ENCODE results near the gene HS6ST2. TPM values are rescaled to one million over a fixed set of nuclear protein-coding genes. Genes with fewer than 3 reads are reported as not detected.

HS6ST2 gene
- total RNA-seq, 2 donors from 2014 or later = 0.12 to 0.19 TPM

- ATAC-seq (replicated peaks in 1 of 2) = no peak
- Mint-ChIP-seq H3K36me3 (ENCODE audit: insufficient read depth in 2 of 2) (no peaks in the 10 kb centered on the region), H3K4me3 (no peak overlapping the region)
Observed at GRCh38 chrX:132791714-132792113, 166.7 kb downstream of the HS6ST2 start.

GRCh38 chrX:132790329-132790728 is 168.1 kb downstream of the HS6ST2 start:
- H3K27ac Mint-ChIP-seq = no peak overlapping the region
- H3K36me3 Mint-ChIP-seq (ENCODE audit: insufficient read depth in 2 of 2) = no peaks in the 10 kb centered on the region
- DNase-seq (no peak), ATAC-seq (replicated peaks in 1 of 2) (no peak)
- H3K4me3 Mint-ChIP-seq = no peak overlapping the region
- peaks cover 30% of the 10 kb centered on the region for H3K27me3 Mint-ChIP-seq (ENCODE audit: low read depth)
- peaks cover 0 to 2% of the 10 kb centered on the region in 2 donors for H3K9me3 Mint-ChIP-seq
- H3K4me1 Mint-ChIP-seq (ENCODE audit: low read depth) = peaks cover 6% of the 10 kb centered on the region

More at GRCh38 chrX:132791714-132792113, 166.7 kb downstream of the HS6ST2 start:
- H3K27me3 Mint-ChIP-seq (ENCODE audit: low read depth) = peaks cover 30% of the 10 kb centered on the region
- DNase-seq = no peak
- H3K9me3 Mint-ChIP-seq = peaks cover 0 to 2% of the 10 kb centered on the region in 2 donors
- H3K4me1 Mint-ChIP-seq (ENCODE audit: low read depth) = no peaks in the 10 kb centered on the region
- H3K27ac Mint-ChIP-seq = no peak overlapping the region

GRCh38 chrX:132786217-132786616 is 172.2 kb downstream of the HS6ST2 start:
- no peak overlapping the region for H3K4me3 Mint-ChIP-seq
- DNase-seq (no peak), ATAC-seq (replicated peaks in 1 of 2) (peak; percentile 11 to 28)
- no peak overlapping the region for H3K27ac Mint-ChIP-seq
- peaks cover 6% of the 10 kb centered on the region for H3K4me1 Mint-ChIP-seq (ENCODE audit: low read depth)
- peaks cover 36% of the 10 kb centered on the region for H3K27me3 Mint-ChIP-seq (ENCODE audit: low read depth)
- no peaks in the 10 kb centered on the region for H3K36me3 Mint-ChIP-seq (ENCODE audit: insufficient read depth in 2 of 2)
- peaks cover 0 to 2% of the 10 kb centered on the region in 2 donors for H3K9me3 Mint-ChIP-seq

GRCh38 chrX:132778917-132779316 is 179.5 kb downstream of the HS6ST2 start:
- Mint-ChIP-seq H3K9me3 (no peaks in the 10 kb centered on the region), H3K4me3 (no peak overlapping the region), H3K27me3 (ENCODE audit: low read depth) (peaks cover 22% of the 10 kb centered on the region), H3K36me3 (ENCODE audit: insufficient read depth in 2 of 2) (no peaks in the 10 kb centered on the region), H3K4me1 (ENCODE audit: low read depth) (peaks cover 23% of the 10 kb centered on the region), H3K27ac (no peak overlapping the region)
- DNase-seq (no peak), ATAC-seq (replicated peaks in 1 of 2) (no peak)

GRCh38 chrX:132776486-132777210 is 181.8 kb downstream of the HS6ST2 start:
- peaks cover 29% of the 10 kb centered on the region for H3K27me3 Mint-ChIP-seq (ENCODE audit: low read depth)
- no peak overlapping the region for H3K27ac Mint-ChIP-seq
- DNase-seq (peak in 1 of 2 donors; percentile 2), ATAC-seq (replicated peaks in 1 of 2) (no peak)
- peaks cover 23% of the 10 kb centered on the region for H3K4me1 Mint-ChIP-seq (ENCODE audit: low read depth)
- H3K36me3 Mint-ChIP-seq (ENCODE audit: insufficient read depth in 2 of 2) = no peaks in the 10 kb centered on the region
- H3K9me3 Mint-ChIP-seq = no peaks in the 10 kb centered on the region
- H3K4me3 Mint-ChIP-seq = peak overlapping the region in 1 of 2 donors; percentile 3

- DNase-seq (peak; percentile 19 to 29), ATAC-seq (replicated peaks in 1 of 2) (peak; percentile 92 to 95)
- Mint-ChIP-seq H3K27ac (peak overlapping the region; percentile 1), H3K36me3 (ENCODE audit: insufficient read depth in 2 of 2) (no peaks in the 10 kb centered on the region), H3K9me3 (no peaks in the 10 kb centered on the region), H3K4me3 (peak overlapping the region; percentile 50 to 65), H3K27me3 (ENCODE audit: low read depth) (peaks cover 31% of the 10 kb centered on the region), H3K4me1 (ENCODE audit: low read depth) (peaks cover 23% of the 10 kb centered on the region)
Observed at GRCh38 chrX:132775263-132775823, 183.1 kb downstream of the HS6ST2 start.

- no peak for ATAC-seq (replicated peaks in 1 of 2)
- peaks cover 23% of the 10 kb centered on the region for H3K4me1 Mint-ChIP-seq (ENCODE audit: low read depth)
- H3K4me3 Mint-ChIP-seq = no peak overlapping the region
- H3K27ac Mint-ChIP-seq = no peak overlapping the region
- H3K27me3 Mint-ChIP-seq (ENCODE audit: low read depth) = peaks cover 38% of the 10 kb centered on the region
- DNase-seq = no peak
- H3K9me3 Mint-ChIP-seq = no peaks in the 10 kb centered on the region
- H3K36me3 Mint-ChIP-seq (ENCODE audit: insufficient read depth in 2 of 2) = no peaks in the 10 kb centered on the region
Observed at GRCh38 chrX:132774010-132774714, 184.3 kb downstream of the HS6ST2 start.

- ATAC-seq (replicated peaks in 1 of 2) (no peak), DNase-seq (no peak)
- Mint-ChIP-seq H3K27me3 (ENCODE audit: low read depth) (peaks cover 47% of the 10 kb centered on the region), H3K27ac (no peak overlapping the region), H3K4me1 (ENCODE audit: low read depth) (peaks cover 4% of the 10 kb centered on the region), H3K9me3 (no peaks in the 10 kb centered on the region), H3K4me3 (no peak overlapping the region), H3K36me3 (ENCODE audit: insufficient read depth in 2 of 2) (no peaks in the 10 kb centered on the region)
Observed at GRCh38 chrX:132769609-132770008, 188.8 kb downstream of the HS6ST2 start.

GRCh38 chrX:132766452-132766851 is 192.0 kb downstream of the HS6ST2 start:
- H3K9me3 Mint-ChIP-seq = no peaks in the 10 kb centered on the region
- H3K4me1 Mint-ChIP-seq (ENCODE audit: low read depth) = no peaks in the 10 kb centered on the region
- ATAC-seq (replicated peaks in 1 of 2) = no peak
- no peak for DNase-seq
- no peak overlapping the region for H3K4me3 Mint-ChIP-seq
- no peak overlapping the region for H3K27ac Mint-ChIP-seq
- no peaks in the 10 kb centered on the region for H3K36me3 Mint-ChIP-seq (ENCODE audit: insufficient read depth in 2 of 2)
- peaks cover 42% of the 10 kb centered on the region for H3K27me3 Mint-ChIP-seq (ENCODE audit: low read depth)

- Mint-ChIP-seq H3K36me3 (ENCODE audit: insufficient read depth in 2 of 2) (no peaks in the 10 kb centered on the region), H3K4me3 (no peak overlapping the region), H3K9me3 (no peaks in the 10 kb centered on the region), H3K4me1 (ENCODE audit: low read depth) (no peaks in the 10 kb centered on the region), H3K27me3 (ENCODE audit: low read depth) (peaks cover 53% of the 10 kb centered on the region), H3K27ac (no peak overlapping the region)
- ATAC-seq (replicated peaks in 1 of 2) (no peak), DNase-seq (no peak)
Observed at GRCh38 chrX:132763528-132763927, 194.9 kb downstream of the HS6ST2 start.

- Mint-ChIP-seq H3K27me3 (ENCODE audit: low read depth) (peaks cover 56% of the 10 kb centered on the region), H3K4me1 (ENCODE audit: low read depth) (peaks cover 7% of the 10 kb centered on the region), H3K9me3 (no peaks in the 10 kb centered on the region), H3K36me3 (ENCODE audit: insufficient read depth in 2 of 2) (no peaks in the 10 kb centered on the region), H3K27ac (no peak overlapping the region), H3K4me3 (no peak overlapping the region)
- no peak for ATAC-seq (replicated peaks in 1 of 2)
- no peak for DNase-seq
Observed at GRCh38 chrX:132758759-132759158, 199.7 kb downstream of the HS6ST2 start.

- Mint-ChIP-seq H3K4me3 (no peak overlapping the region), H3K9me3 (no peaks in the 10 kb centered on the region), H3K4me1 (ENCODE audit: low read depth) (peaks cover 7% of the 10 kb centered on the region), H3K27ac (no peak overlapping the region), H3K27me3 (ENCODE audit: low read depth) (peaks cover 65% of the 10 kb centered on the region), H3K36me3 (ENCODE audit: insufficient read depth in 2 of 2) (no peaks in the 10 kb centered on the region)
- DNase-seq (no peak), ATAC-seq (replicated peaks in 1 of 2) (no peak)
Observed at GRCh38 chrX:132757066-132757623, 201.3 kb downstream of the HS6ST2 start.

- Mint-ChIP-seq H3K9me3 (no peaks in the 10 kb centered on the region), H3K36me3 (ENCODE audit: insufficient read depth in 2 of 2) (no peaks in the 10 kb centered on the region), H3K4me1 (ENCODE audit: low read depth) (peaks cover 7% of the 10 kb centered on the region), H3K27ac (no peak overlapping the region), H3K4me3 (no peak overlapping the region), H3K27me3 (ENCODE audit: low read depth) (peaks cover 66% of the 10 kb centered on the region)
- ATAC-seq (replicated peaks in 1 of 2) (no peak), DNase-seq (no peak)
Observed at GRCh38 chrX:132756439-132756838, 202.0 kb downstream of the HS6ST2 start.
